HG02852 (cell line): ENCODE data around the gene NHSL1.

Source experiments
- ATAC-seq: cut with Tn5 transposase; IDR thresholded peaks from one replicate; pipeline ENCODE4 v1.9.1; 2021; ENCODE audit warnings: mild to moderate bottlenecking, moderate library complexity; ENCODE audit not compliant: unreplicated experiment

Gene NHSL1

DNA sequence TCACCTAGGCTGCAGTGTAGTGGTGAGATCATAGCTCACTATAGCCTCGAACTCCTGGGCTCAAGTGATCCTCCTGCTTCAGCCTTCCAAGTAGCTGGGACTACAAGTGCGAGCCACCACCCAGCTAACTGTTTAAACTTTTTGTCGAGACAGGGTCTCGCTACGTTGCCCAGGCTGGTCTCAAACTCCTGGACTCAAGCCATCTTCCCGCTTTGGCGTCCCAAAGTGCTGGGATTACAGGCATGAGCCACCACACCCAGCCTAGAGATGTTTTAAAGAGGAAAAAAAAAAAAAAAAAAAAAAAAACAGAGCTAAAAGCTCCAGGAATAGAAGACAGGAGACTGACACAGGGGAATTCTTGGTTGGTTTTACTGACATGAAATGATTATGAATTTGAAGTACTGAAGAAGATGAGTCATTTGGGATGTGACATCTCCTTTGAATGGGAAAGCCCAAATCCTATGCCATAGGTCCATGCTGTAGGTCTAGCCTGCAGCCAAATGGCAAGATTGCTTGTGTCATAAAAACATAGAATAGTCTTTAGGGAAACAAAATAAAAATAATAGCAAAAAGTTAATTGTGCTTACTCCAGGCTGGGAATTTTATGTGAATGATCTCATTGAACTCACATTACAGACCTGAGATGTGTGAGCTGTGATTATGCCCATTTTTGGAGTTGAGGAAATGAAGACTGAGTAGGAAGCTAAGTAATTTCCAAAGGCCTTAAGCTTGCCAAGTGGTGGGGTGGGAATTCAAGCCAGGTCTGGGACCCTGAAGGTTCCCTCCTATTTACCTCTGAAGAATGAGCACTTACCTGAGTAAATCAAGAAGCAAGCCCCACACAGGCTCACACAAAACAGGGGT lies 24.3 kb upstream of the NHSL1 start:
- no peak for ATAC-seq

- no peak for ATAC-seq
Observed at GRCh38 chr6:138522611-138523010, 23.3 kb upstream of the NHSL1 start.

DNA sequence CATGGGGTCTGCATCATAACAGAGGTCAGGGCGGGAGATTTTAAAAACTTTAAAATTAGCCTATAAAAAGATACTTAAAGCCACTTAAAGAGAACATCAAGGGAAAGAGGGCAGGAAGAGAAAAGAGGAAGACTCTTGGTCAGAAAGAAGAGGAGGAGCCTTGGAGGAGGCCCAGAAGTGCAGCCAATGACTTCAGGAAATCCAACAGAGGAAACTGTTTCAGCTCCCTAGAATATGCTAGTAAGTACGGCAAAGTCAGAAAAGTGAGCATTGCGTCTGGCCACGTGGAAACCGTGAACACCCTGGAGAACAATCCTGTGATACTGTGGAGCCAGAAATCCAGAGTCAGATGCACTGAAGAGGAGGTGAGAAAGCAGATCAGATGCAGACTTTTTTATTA lies 22.5 kb upstream of the NHSL1 start:
- no peak for ATAC-seq

GRCh38 chr6:138520463-138520862 lies 21.2 kb upstream of the NHSL1 start:
- ATAC-seq, result no peak

DNA sequence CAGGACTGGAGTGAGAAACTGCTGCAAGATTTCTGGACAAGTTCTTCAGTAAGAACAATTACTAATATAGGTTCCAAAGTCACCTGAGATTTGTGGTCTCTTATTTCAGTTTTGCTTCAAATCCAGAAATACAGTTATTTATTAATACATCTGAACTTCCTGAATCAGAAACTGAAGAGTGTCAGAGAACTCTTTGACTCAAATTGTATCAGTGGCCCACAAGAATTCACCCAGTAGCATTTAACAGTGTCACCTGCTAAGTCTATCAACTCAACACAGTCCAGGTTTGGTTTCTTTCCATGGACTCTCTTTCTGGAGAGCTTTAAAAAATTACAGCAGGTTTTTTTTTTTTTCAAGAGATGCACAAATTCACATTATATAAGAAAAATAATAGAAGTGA lies 18.8 kb upstream of the NHSL1 start:
- ATAC-seq, result no peak

- ATAC-seq, result peak; percentile 78
Observed at GRCh38 chr6:138517635-138518034, 18.3 kb upstream of the NHSL1 start.

GRCh38 chr6:138515657-138516248 lies 16.5 kb upstream of the NHSL1 start:
- ATAC-seq, result no peak

GRCh38 chr6:138514860-138515540 lies 15.7 kb upstream of the NHSL1 start:
- no peak for ATAC-seq

GRCh38 chr6:138512609-138513008 lies 13.3 kb upstream of the NHSL1 start:
- ATAC-seq, result no peak

DNA sequence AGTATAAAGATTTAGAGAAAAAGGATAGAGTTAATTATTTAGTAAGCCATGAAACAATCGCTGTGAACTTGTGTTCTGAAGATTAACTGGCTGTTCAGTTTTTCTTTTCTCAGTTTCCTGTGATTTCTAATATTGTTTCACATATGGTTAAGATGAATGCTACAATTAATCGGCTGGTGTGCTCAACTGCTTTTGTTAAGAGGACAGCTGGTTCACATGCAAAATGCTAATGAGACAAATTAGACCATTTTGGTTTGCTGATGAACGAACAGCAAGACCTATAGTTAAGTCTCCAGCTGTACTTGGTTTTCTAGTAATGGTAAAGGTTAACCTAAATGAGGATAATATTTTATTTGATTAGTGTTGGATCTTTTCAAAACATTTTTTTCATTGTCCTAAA lies 10.8 kb upstream of the NHSL1 start:
- no peak for ATAC-seq

DNA sequence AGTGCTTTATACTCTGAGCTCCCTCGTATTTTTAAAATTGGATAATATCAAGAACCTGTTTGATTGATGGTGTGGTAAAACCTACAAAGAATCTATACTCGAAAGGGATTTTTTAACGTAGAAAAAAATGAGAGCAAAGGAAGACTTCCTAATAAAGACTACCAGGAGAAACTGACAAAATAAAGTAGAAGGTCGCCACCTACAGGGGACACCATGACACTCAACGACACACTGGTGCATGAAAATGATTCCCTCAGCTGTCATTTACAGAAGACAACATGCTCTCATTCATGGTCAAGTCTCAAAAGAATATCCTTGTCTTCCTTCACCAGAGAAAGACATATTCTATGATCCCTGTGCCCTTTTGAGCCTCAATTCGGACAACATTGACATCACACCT lies 10.1 kb upstream of the NHSL1 start:
- no peak for ATAC-seq

- no peak for ATAC-seq
Observed at GRCh38 chr6:138508676-138508988, 9.3 kb upstream of the NHSL1 start.

DNA sequence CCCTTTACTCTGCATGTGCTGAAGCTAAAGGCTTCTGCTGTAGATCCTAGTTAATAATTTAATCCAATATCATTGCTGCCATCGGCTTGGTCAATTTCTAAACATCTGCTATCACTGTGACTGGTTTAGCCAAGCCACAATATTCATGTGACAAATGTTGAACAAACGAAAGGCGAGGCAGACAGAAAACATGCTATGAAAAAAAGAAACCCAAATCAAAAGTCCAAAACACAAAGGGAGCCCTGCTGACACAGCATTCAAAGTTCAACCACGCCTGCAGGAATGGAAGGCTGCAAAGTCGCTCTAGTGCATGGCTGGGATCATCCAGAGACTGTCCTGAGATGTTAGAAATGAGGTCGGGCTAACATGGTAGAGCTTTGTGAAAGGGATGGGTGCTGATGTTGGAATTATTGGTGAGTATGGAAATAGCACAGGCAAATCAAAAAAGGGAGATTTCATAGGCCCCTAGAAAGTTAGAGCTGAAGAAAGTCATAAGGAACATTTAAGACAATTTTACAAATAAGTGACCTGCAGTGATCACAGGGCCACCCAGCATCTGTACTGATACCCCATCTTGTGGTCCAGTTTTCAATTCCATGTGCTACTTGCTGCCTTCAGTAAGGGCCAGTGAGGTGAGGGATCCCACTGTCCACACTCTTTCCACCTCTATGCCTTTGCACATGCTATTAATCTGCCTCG lies 8.8 kb upstream of the NHSL1 start:
- no peak for ATAC-seq

DNA sequence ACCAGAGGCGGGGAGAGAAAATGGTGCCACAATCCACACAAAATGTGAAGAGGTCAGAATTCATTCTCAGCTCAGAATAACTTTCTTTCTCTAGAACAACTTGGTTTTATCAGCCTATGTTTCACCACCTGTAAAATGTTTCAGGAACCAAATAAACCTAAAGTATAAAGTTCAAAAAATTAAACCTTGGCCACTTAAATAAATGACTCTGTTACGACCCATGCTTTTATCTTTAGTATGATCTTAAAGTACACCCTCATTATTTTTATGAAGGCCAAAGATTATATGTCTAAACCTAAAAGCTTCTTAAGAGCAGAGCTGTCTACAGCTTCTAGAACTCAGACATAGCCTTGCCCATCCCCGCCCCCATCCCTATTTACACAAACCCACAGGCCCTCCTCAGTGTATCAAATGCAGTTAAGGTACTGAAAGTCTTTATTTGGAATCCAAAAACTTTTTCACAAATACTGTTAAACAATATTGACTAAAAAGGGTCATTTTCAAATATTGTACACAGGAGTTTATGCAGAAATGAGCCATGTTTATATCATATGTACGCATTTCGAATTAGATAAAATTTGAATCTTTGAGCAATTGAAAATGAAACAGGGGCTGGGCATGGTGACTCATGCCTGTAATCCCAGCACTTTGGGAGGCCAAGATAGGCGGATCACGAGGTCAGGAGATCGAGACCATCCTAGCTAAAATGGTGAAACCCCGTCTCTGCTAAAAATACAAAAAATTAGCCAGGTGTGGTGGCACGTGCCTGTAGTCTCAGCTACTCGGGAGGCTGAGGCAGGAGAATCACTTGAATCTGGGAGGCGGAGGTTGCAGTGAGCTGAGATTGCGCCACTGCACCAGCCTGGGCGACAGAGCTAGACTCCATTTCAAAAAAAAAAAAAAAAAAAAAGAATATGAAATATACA lies 5.7 kb upstream of the NHSL1 start:
- no peak for ATAC-seq

- ATAC-seq, result no peak
Observed at GRCh38 chr6:138503881-138504680, 4.8 kb upstream of the NHSL1 start.

DNA sequence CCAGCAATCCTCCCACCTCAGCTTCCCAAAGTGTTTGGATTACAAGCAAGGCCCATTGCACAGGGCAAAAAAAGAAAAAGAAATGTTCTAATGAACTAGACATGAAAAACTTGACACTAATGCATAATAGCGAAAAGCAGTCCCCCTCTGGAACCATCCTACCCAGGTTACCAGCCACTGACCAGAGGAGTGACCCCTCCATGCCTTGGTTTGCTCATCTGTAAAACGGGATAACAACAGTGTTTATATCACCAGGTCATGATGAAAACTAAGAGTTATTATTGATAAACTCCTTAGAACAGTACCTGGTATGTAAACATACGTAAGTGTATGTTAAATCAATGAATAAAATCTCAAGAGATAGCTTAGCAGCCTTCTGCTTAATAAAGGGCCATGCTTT lies 3.3 kb upstream of the NHSL1 start:
- ATAC-seq, result no peak

GRCh38 chr6:138500867-138501446 lies 1.7 kb upstream of the NHSL1 start:
- ATAC-seq, result no peak

GRCh38 chr6:138500045-138500665 lies 861 bp upstream of the NHSL1 start:
- ATAC-seq, result no peak
